Tongue (tissue), 2 donors: ENCODE measurements around the gene RSAD1. TPM values are rescaled to one million over a fixed set of nuclear protein-coding genes. Genes with fewer than 3 reads are reported as not detected.

Source experiments
- DNase-seq: peaks from one replicate; pipeline ENCODE4 v3.0.0-alpha.2; 2015
- total RNA-seq: library from RNA; depleted of rRNA; stranded (reverse); fragments of >200 nt; gene quantifications from one replicate; pipeline ENCODE4 v1.2.3, GENCODE V29; 2014

Gene RSAD1
- total RNA-seq, 1 donor from 2014 or later, result 33.5 TPM

GRCh38 chr17:50495217-50495823 is 16.7 kb downstream of the RSAD1 start:
- no peak for DNase-seq

GRCh38 chr17:50495918-50496317 is 17.3 kb downstream of the RSAD1 start:
- DNase-seq, result no peak

- no peak for DNase-seq
These were observed 19.6 kb downstream of the RSAD1 start for GRCh38 chr17:50498021-50498874.

GRCh38 chr17:50499270-50499669 is 20.6 kb downstream of the RSAD1 start:
- DNase-seq, result no peak

GRCh38 chr17:50499721-50500120 is 21.1 kb downstream of the RSAD1 start:
- no peak for DNase-seq

- DNase-seq, result peak; percentile 21
These were observed 22.4 kb downstream of the RSAD1 start for GRCh38 chr17:50501054-50501453.

GRCh38 chr17:50502301-50502990 is 23.8 kb downstream of the RSAD1 start:
- DNase-seq, result no peak

- no peak for DNase-seq
These were observed 27.0 kb downstream of the RSAD1 start for GRCh38 chr17:50505591-50506130.

- DNase-seq, result no peak
These were observed 27.6 kb downstream of the RSAD1 start for GRCh38 chr17:50506298-50506697.

- DNase-seq, result peak; percentile 90
These were observed 29.4 kb downstream of the RSAD1 start, which contains the start of gene MYCBPAP for GRCh38 chr17:50507871-50508572. MYCBPAP (plus strand) TSS chr17:50508439; CDS start chr17:50508675, 236 bp downstream.

- no peak for DNase-seq
These were observed 30.2 kb downstream of the RSAD1 start for GRCh38 chr17:50508573-50509460.

- DNase-seq, result no peak
These were observed 32.4 kb downstream of the RSAD1 start for GRCh38 chr17:50511058-50511457.

- DNase-seq, result no peak
These were observed 34.8 kb downstream of the RSAD1 start for GRCh38 chr17:50513495-50513894.

- no peak for DNase-seq
These were observed 35.7 kb downstream of the RSAD1 start for GRCh38 chr17:50514388-50514787.

- DNase-seq, result no peak
These were observed 36.5 kb downstream of the RSAD1 start for GRCh38 chr17:50514936-50515702.

- no peak for DNase-seq
These were observed 38.4 kb downstream of the RSAD1 start for GRCh38 chr17:50517011-50517410.

GRCh38 chr17:50517504-50518383 is 39.1 kb downstream of the RSAD1 start:
- no peak for DNase-seq

- no peak for DNase-seq
These were observed 39.8 kb downstream of the RSAD1 start for GRCh38 chr17:50518384-50519023.
